ENCODE data around the gene CACHD1.
A peak's percentile ranks its signal among the peaks of the same experiment; 100 is the strongest.

The CACHD1 gene

GRCh38 chr1:64575881-64576676 is 106.2 kb downstream of the CACHD1 start:
- no peak for DNase-seq (ENCODE audit: low read depth)

GRCh38 chr1:64578270-64578973 is 108.5 kb downstream of the CACHD1 start:
- TF ChIP-seq CTCF (IDR thresholded peaks at IDR 0.05; ENCODE audit: low read length, missing control alignments) = no peak
- H3K4me3 ChIP-seq (replicated peaks; ENCODE audit: low read depth, low read length) = no peak overlapping the region
- DNase-seq (ENCODE audit: low read depth) = no peak

More at GRCh38 chr1:64575881-64576676, 106.2 kb downstream of the CACHD1 start:
- TF ChIP-seq CTCF (IDR thresholded peaks at IDR 0.05; ENCODE audit: low read length, missing control alignments) = no peak
- H3K4me3 ChIP-seq (replicated peaks; ENCODE audit: low read depth, low read length) = no peak overlapping the region

GRCh38 chr1:64579767-64580166 is 109.8 kb downstream of the CACHD1 start:
- no peak for TF ChIP-seq CTCF (IDR thresholded peaks at IDR 0.05; ENCODE audit: low read length, missing control alignments)
- no peak for DNase-seq (ENCODE audit: low read depth)
- H3K4me3 ChIP-seq (replicated peaks; ENCODE audit: low read depth, low read length) = no peak overlapping the region

GRCh38 chr1:64581135-64581842 is 111.4 kb downstream of the CACHD1 start:
- TF ChIP-seq CTCF (IDR thresholded peaks at IDR 0.05; ENCODE audit: low read length, missing control alignments) = no peak
- no peak overlapping the region for H3K4me3 ChIP-seq (replicated peaks; ENCODE audit: low read depth, low read length)
- no peak for DNase-seq (ENCODE audit: low read depth)

- no peak for TF ChIP-seq CTCF (IDR thresholded peaks at IDR 0.05; ENCODE audit: low read length, missing control alignments)
- no peak overlapping the region for H3K4me3 ChIP-seq (replicated peaks; ENCODE audit: low read depth, low read length)
- no peak for DNase-seq (ENCODE audit: low read depth)
Measured at GRCh38 chr1:64581843-64582185, 111.9 kb downstream of the CACHD1 start.

GRCh38 chr1:64584479-64584878 is 114.5 kb downstream of the CACHD1 start:
- H3K4me3 ChIP-seq (replicated peaks; ENCODE audit: low read depth, low read length) = no peak overlapping the region
- no peak for DNase-seq (ENCODE audit: low read depth)
- TF ChIP-seq CTCF (IDR thresholded peaks at IDR 0.05; ENCODE audit: low read length, missing control alignments) = peak; percentile 37
